Neutrophil (primary cell): ENCODE measurements around the gene CEMIP2.

Experiments used
- H3K27ac ChIP-seq: fragments of 200-600 bp; sonication (generic); 2 replicates; pipeline ENCODE4 v1.5.1; 2016; ENCODE audit warnings: mild to moderate bottlenecking, moderate library complexity
- H3K27me3 ChIP-seq: fragments of 200-600 bp; sonication (generic); 2 replicates; pipeline ENCODE4 v1.6.0; 2016; ENCODE audit warnings: mild to moderate bottlenecking
- H3K36me3 ChIP-seq: fragments of 200-600 bp; sonication (generic); 2 replicates; pipeline ENCODE4 v1.5.1; 2017
- H3K4me1 ChIP-seq, 2 experiments: fragments of 200-600 bp in 1 of 2; sonication (generic) in 1 of 2; 1 replicate in 1 of 2; 2 replicates in 1 of 2; pipeline versions ENCODE4 v1.5.1 to v1.6.1; 2013 to 2016; ENCODE audit warnings: low read depth in 1 of 2, low read length in 1 of 2, mild to moderate bottlenecking in 1 of 2, moderate library complexity in 1 of 2; ENCODE audit not compliant: control insufficient read depth in 1 of 2, insufficient read depth in 1 of 2
- H3K4me3 ChIP-seq, 2 experiments: fragments of 200-600 bp in 1 of 2; sonication (generic) in 1 of 2; 1 replicate in 1 of 2; 2 replicates in 1 of 2; pipeline ENCODE4 v1.5.1; 2013 to 2016; ENCODE audit warnings: low read depth in 1 of 2, low read length in 1 of 2, mild to moderate bottlenecking in 1 of 2, moderate library complexity in 1 of 2
- H3K9me3 ChIP-seq: fragments of 200-600 bp; sonication (generic); 2 replicates; pipeline ENCODE4 v1.5.1; 2016
- CTCF ChIP-seq: fragments of 200-600 bp; sonication (generic); IDR thresholded peaks from 2 replicates; pipeline ENCODE4 v1.5.1; 2016; ENCODE audit warnings: antibody characterized with exemption

CEMIP2 gene

DNA sequence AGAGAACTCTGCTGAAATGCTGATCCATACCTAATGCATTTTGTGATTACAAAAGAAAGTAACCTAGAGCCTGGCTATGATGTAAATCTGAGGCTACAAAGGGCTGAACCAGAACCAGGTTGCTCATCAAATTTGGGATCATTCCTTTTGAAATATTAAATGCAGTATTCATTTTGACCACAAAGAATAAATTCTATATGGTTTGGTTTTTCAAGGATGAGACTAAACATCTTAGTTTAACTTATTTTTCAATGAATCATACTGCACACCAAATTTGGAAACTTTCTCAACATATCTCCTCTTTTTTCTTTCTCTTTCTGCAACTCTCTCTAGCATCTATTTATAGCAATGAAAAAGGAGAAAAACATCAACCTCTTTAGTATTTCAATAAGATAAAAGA, 46.5 kb downstream of the CEMIP2 start:
- H3K4me3 ChIP-seq, result no peak overlapping the region
- H3K36me3 ChIP-seq, result peaks cover 74% of the 10 kb centered on the region
- no peaks in the 10 kb centered on the region for H3K4me1 ChIP-seq
- no peak for TF ChIP-seq CTCF
- no peak overlapping the region for H3K27ac ChIP-seq
- no peaks in the 10 kb centered on the region for H3K27me3 ChIP-seq
- H3K9me3 ChIP-seq, result no peaks in the 10 kb centered on the region

DNA sequence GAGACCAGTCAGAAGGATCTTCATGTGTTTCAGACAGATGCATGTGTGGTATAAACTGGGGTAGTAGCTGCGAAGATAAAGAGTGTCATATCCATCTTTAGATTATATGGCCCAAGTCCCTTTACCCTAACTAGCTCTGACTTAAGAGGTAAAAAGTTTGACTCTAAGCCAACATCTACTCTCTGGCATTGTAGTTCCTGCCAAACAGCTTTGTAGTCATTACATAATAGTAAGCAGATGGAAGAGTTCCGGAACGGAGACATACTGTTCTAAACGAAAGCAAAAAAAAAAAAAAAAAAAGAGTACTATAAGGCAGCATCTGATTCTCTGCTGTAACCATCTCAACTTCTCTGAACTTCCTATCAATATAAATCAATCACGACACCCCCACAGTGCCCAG, 48.8 kb downstream of the CEMIP2 start:
- Histone ChIP-seq H3K4me3 (no peak overlapping the region), H3K9me3 (no peaks in the 10 kb centered on the region), H3K27ac (no peak overlapping the region), H3K27me3 (no peaks in the 10 kb centered on the region), H3K36me3 (peaks cover 70% of the 10 kb centered on the region), H3K4me1 (no peaks in the 10 kb centered on the region)
- TF ChIP-seq CTCF, result no peak

DNA sequence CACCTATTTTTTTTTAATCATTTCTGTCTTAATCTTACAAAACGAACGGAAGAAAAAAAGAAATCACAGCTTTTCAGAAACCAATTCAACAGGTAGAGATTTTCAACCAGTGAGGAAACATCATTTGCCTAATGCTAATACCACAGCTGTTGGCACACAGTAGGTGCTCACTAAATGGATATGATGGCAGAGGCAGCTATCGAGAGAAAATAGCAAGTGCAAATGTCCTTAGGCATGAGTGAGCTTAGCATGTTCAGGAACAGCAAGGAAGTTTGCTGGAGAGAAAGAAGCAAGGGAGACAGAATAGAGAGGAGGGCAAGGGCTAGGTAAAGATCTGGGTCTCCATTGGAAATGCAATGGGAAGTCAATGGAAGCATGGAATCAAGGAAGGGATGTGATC, 49.2 kb downstream of the CEMIP2 start:
- Histone ChIP-seq H3K27me3 (no peaks in the 10 kb centered on the region), H3K27ac (no peak overlapping the region), H3K4me3 (no peak overlapping the region), H3K9me3 (no peaks in the 10 kb centered on the region), H3K36me3 (peaks cover 70% of the 10 kb centered on the region), H3K4me1 (no peaks in the 10 kb centered on the region)
- no peak for TF ChIP-seq CTCF

- no peak overlapping the region for H3K27ac ChIP-seq
- no peaks in the 10 kb centered on the region for H3K4me1 ChIP-seq
- H3K4me3 ChIP-seq, result no peak overlapping the region
- H3K9me3 ChIP-seq, result no peaks in the 10 kb centered on the region
- no peak for TF ChIP-seq CTCF
- peaks cover 73% of the 10 kb centered on the region for H3K36me3 ChIP-seq
- no peaks in the 10 kb centered on the region for H3K27me3 ChIP-seq
Observed at GRCh38 chr9:71716138-71716909, 52.0 kb downstream of the CEMIP2 start.

DNA sequence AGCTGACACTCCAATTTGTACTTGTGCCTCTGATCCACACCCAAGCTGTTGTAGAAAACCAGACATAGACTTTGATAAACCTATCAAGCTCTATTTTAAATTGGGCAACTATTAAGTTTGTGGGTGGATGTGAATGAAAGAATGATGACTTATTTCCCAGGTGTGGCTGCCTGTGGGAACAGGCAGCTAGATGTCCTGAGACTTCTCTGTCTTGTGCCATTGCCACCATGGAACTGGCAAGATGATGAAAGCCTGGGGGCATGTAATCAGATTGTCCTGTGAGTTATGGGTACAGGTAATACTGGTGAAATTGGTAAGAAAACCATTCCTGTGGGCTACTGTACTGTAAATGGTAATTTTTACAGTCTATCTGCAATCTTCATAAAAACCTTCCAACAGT, 57.5 kb downstream of the CEMIP2 start:
- Histone ChIP-seq H3K27me3 (no peaks in the 10 kb centered on the region), H3K4me1 (no peaks in the 10 kb centered on the region), H3K9me3 (no peaks in the 10 kb centered on the region), H3K27ac (no peak overlapping the region), H3K36me3 (peaks cover 96% of the 10 kb centered on the region), H3K4me3 (no peak overlapping the region)
- TF ChIP-seq CTCF, result no peak
